Neural cell (in vitro differentiated cells): ENCODE data around the gene DST. TPM values are rescaled to one million over a fixed set of nuclear protein-coding genes. Genes with fewer than 3 reads are reported as not detected.

Experiments used
- H2AFZ ChIP-seq: fragments of 200-600, 300-800 bp; sonication (generic), shearing (Covaris generic); 2 replicates; pipeline ENCODE4 v1.6.0; 2014; ENCODE audit warnings: low read depth, mild to moderate bottlenecking, antibody characterized with exemption, low read length, moderate library complexity
- H3F3A ChIP-seq: fragments of 200-600 bp; shearing (Covaris generic); 2 replicates; pipeline ENCODE4 v1.6.1; 2016; ENCODE audit warnings: mild to moderate bottlenecking, moderate library complexity, mixed read lengths, antibody characterized with exemption, low read length; ENCODE audit not compliant: insufficient read depth, poor library complexity, severe bottlenecking
- H3K27ac ChIP-seq: fragments of 200-600, 300-800 bp; sonication (generic), shearing (Covaris generic); 2 replicates; pipeline ENCODE4 v1.5.1; 2014; ENCODE audit warnings: mild to moderate bottlenecking, low read length, moderate library complexity
- H3K27me3 ChIP-seq: fragments of 300-800, 200-600 bp; sonication (generic), shearing (Covaris generic); 2 replicates; pipeline ENCODE4 v1.6.0; 2014; ENCODE audit warnings: mild to moderate bottlenecking, low read depth, low read length, moderate library complexity; ENCODE audit not compliant: insufficient read depth
- H3K36me3 ChIP-seq: fragments of 300-800, 200-600 bp; sonication (generic), shearing (Covaris generic); 2 replicates; pipeline ENCODE4 v1.5.1; 2014; ENCODE audit warnings: mild to moderate bottlenecking, antibody characterized with exemption, low read length, moderate library complexity; ENCODE audit not compliant: insufficient read depth
- H3K4me2 ChIP-seq: fragments of 300-800, 200-600 bp; sonication (generic), shearing (Covaris generic); 2 replicates; pipeline ENCODE4 v1.6.0; 2014; ENCODE audit warnings: mild to moderate bottlenecking, low read length
- H3K4me3 ChIP-seq: fragments of 300-800, 200-600 bp; sonication (generic), shearing (Covaris generic); 2 replicates; pipeline ENCODE4 v1.5.1; 2014; ENCODE audit warnings: mild to moderate bottlenecking, low read length, moderate library complexity
- H3K79me2 ChIP-seq: fragments of 200-600 bp; shearing (Covaris generic); replicated peaks from 2 replicates; pipeline ENCODE4 v1.6.0; 2014; ENCODE audit warnings: mild to moderate bottlenecking, low read length, moderate library complexity; ENCODE audit not compliant: insufficient read depth
- H3K9ac ChIP-seq: fragments of 300-800, 200-600 bp; sonication (generic), shearing (Covaris generic); 2 replicates; pipeline ENCODE4 v1.6.1; 2016; ENCODE audit warnings: mild to moderate bottlenecking, low read length, mixed read lengths
- H3K9me2 ChIP-seq: fragments of 200-600 bp; shearing (Covaris generic); 2 replicates; pipeline ENCODE4 v1.6.1; 2016; ENCODE audit warnings: mild to moderate bottlenecking, low read length, mixed read lengths; ENCODE audit not compliant: insufficient read depth
- H3K9me3 ChIP-seq: fragments of 200-600, 300-800 bp; sonication (generic), shearing (Covaris generic); 2 replicates; pipeline ENCODE4 v1.6.1; 2016; ENCODE audit warnings: mild to moderate bottlenecking, mixed run types, low read length, moderate library complexity, mixed read lengths
- H4K20me1 ChIP-seq: fragments of 200-600 bp; shearing (Covaris generic); 2 replicates; pipeline ENCODE4 v1.6.1; 2016; ENCODE audit warnings: mild to moderate bottlenecking, mixed run types; ENCODE audit not compliant: insufficient read depth
- CTCF ChIP-seq: fragments of 450-650 bp; IDR thresholded peaks from 2 replicates; pipeline ENCODE4 v1.5.1; 2014; ENCODE audit warnings: antibody characterized with exemption, mild to moderate bottlenecking, moderate library complexity; ENCODE audit not compliant: poor library complexity, severe bottlenecking
- EP300 ChIP-seq: fragments of 450-650 bp; conservative IDR thresholded peaks from 2 replicates; pipeline ENCODE4 v1.6.1; 2014; ENCODE audit warnings: antibody characterized with exemption, mild to moderate bottlenecking, moderate library complexity; ENCODE audit not compliant: poor library complexity, severe bottlenecking
- EZH2 ChIP-seq: fragments of 200-600, 300-800 bp; shearing (Covaris generic), sonication (generic); IDR thresholded peaks from 2 replicates; pipeline ENCODE4 v1.6.1; 2014; ENCODE audit warnings: antibody characterized with exemption, low read length, borderline replicate concordance, mild to moderate bottlenecking; ENCODE audit not compliant: insufficient read depth, poor library complexity, severe bottlenecking
- MXI1 ChIP-seq: fragments of 450-650 bp; conservative IDR thresholded peaks from 2 replicates; pipeline ENCODE4 v1.6.1; 2014; ENCODE audit warnings: antibody characterized with exemption, mild to moderate bottlenecking; ENCODE audit not compliant: poor library complexity, severe bottlenecking
- POLR2AphosphoS5 ChIP-seq: IDR thresholded peaks from 2 replicates; pipeline ENCODE4 v1.6.1; 2012
- RAD21 ChIP-seq: fragments of 450-650 bp; conservative IDR thresholded peaks from 2 replicates; pipeline ENCODE4 v1.6.1; 2014; ENCODE audit warnings: antibody characterized with exemption, mild to moderate bottlenecking, moderate library complexity
- REST ChIP-seq: IDR thresholded peaks from 2 replicates; pipeline ENCODE4 v1.6.1; 2012; ENCODE audit warnings: borderline replicate concordance
- SMC3 ChIP-seq: fragments of 450-650 bp; conservative IDR thresholded peaks from 2 replicates; pipeline ENCODE4 v1.6.1; 2014; ENCODE audit warnings: antibody characterized with exemption, mild to moderate bottlenecking, moderate library complexity; ENCODE audit not compliant: poor library complexity
- TAF1 ChIP-seq: IDR thresholded peaks from 2 replicates; pipeline ENCODE4 v1.6.1; 2012; ENCODE audit warnings: low read depth
- polyA plus RNA-seq: library from polyadenylated mRNA; depleted of rRNA; stranded (reverse); fragments of >200 nt; gene quantifications from 2 replicates; pipeline ENCODE4 v1.2.3, GENCODE V29; 2014

DST gene
- polyA plus RNA-seq, 1 donor from 2014 or later: 118 TPM

GRCh38 chr6:56417823-56418222 lies 224.9 kb downstream of the DST start:
- Histone ChIP-seq H3K4me3 (no peak overlapping the region), H3K9me2 (no peaks in the 10 kb centered on the region), H3K27ac (no peak overlapping the region), H3K9ac (no peak overlapping the region), H2AFZ (no peak overlapping the region), H3K36me3 (no peaks in the 10 kb centered on the region), H3K4me2 (no peak overlapping the region), H3K9me3 (no peaks in the 10 kb centered on the region), H3K27me3 (no peaks in the 10 kb centered on the region), H3F3A (no peaks in the 10 kb centered on the region), H3K79me2 (no peaks in the 10 kb centered on the region), H4K20me1 (no peaks in the 10 kb centered on the region)
- TF ChIP-seq EP300: no peak

GRCh38 chr6:56416247-56416646 lies 226.4 kb downstream of the DST start:
- Histone ChIP-seq H3K27ac (no peak overlapping the region), H4K20me1 (no peaks in the 10 kb centered on the region), H3K4me2 (no peak overlapping the region), H3K36me3 (no peaks in the 10 kb centered on the region), H3K4me3 (no peak overlapping the region), H3K79me2 (no peaks in the 10 kb centered on the region), H3K9ac (no peak overlapping the region), H3K9me3 (no peaks in the 10 kb centered on the region), H2AFZ (no peak overlapping the region), H3K9me2 (no peaks in the 10 kb centered on the region), H3F3A (no peaks in the 10 kb centered on the region), H3K27me3 (no peaks in the 10 kb centered on the region)
- TF ChIP-seq EP300 (no peak), CTCF (no peak), RAD21 (no peak), REST (no peak), SMC3 (no peak), TAF1 (no peak), MXI1 (no peak), POLR2AphosphoS5 (no peak), EZH2 (no peak)

GRCh38 chr6:56408976-56409375 lies 233.7 kb downstream of the DST start:
- no peaks in the 10 kb centered on the region for H3K27me3 ChIP-seq
- no peak overlapping the region for H2AFZ ChIP-seq
- no peak overlapping the region for H3K4me3 ChIP-seq
- no peaks in the 10 kb centered on the region for H3K9me3 ChIP-seq
- H3K4me2 ChIP-seq: no peak overlapping the region
- no peaks in the 10 kb centered on the region for H3K36me3 ChIP-seq
- H4K20me1 ChIP-seq: no peaks in the 10 kb centered on the region
- TF ChIP-seq CTCF (no peak), REST (no peak), EP300 (no peak), TAF1 (no peak), EZH2 (no peak), POLR2AphosphoS5 (no peak), RAD21 (no peak), SMC3 (no peak), MXI1 (no peak)
- no peak overlapping the region for H3K9ac ChIP-seq
- H3K79me2 ChIP-seq: no peaks in the 10 kb centered on the region
- H3F3A ChIP-seq: no peaks in the 10 kb centered on the region
- H3K9me2 ChIP-seq: no peaks in the 10 kb centered on the region
- H3K27ac ChIP-seq: no peak overlapping the region
